ENCODE results near the gene TMEM63B. TPM values are rescaled to one million over a fixed set of nuclear protein-coding genes. Genes with fewer than 3 reads are reported as not detected.

TMEM63B gene
- total RNA-seq, 3 donors from 2014 or later: 17.4 to 22.6 (median 17.5) TPM

GRCh38 chr6:44105146-44105545 is 22.2 kb upstream of the TMEM63B start:
- peaks cover 9% of the 10 kb centered on the region for H3K4me1 Mint-ChIP-seq (ENCODE audit: low read depth)
- H3K27me3 Mint-ChIP-seq (ENCODE audit: low read depth): no peaks in the 10 kb centered on the region
- DNase-seq (no peak), ATAC-seq (no peak)
- peaks cover 22% of the 10 kb centered on the region for H3K36me3 Mint-ChIP-seq (ENCODE audit: insufficient read depth)
- no peak overlapping the region for H3K4me3 Mint-ChIP-seq
- H3K9me3 Mint-ChIP-seq: no peaks in the 10 kb centered on the region

GRCh38 chr6:44105993-44106740 is 21.2 kb upstream of the TMEM63B start:
- no peaks in the 10 kb centered on the region for H3K9me3 Mint-ChIP-seq
- H3K36me3 Mint-ChIP-seq (ENCODE audit: insufficient read depth): peaks cover 25% of the 10 kb centered on the region
- DNase-seq (no peak), ATAC-seq (no peak)
- no peak overlapping the region for H3K4me3 Mint-ChIP-seq
- H3K27me3 Mint-ChIP-seq (ENCODE audit: low read depth): no peaks in the 10 kb centered on the region
- peaks cover 10% of the 10 kb centered on the region for H3K4me1 Mint-ChIP-seq (ENCODE audit: low read depth)

- peaks cover 13% of the 10 kb centered on the region for H3K4me1 Mint-ChIP-seq (ENCODE audit: low read depth)
Observed at GRCh38 chr6:44107017-44107416, 20.3 kb upstream of the TMEM63B start.

GRCh38 chr6:44108471-44108870 is 18.9 kb upstream of the TMEM63B start:
- no peaks in the 10 kb centered on the region for H3K27me3 Mint-ChIP-seq (ENCODE audit: low read depth)
- H3K9me3 Mint-ChIP-seq: no peaks in the 10 kb centered on the region
- no peak for ATAC-seq
- DNase-seq: no peak
- no peak overlapping the region for H3K4me3 Mint-ChIP-seq
- H3K36me3 Mint-ChIP-seq (ENCODE audit: insufficient read depth): peaks cover 40% of the 10 kb centered on the region
- peaks cover 8% of the 10 kb centered on the region for H3K4me1 Mint-ChIP-seq (ENCODE audit: low read depth)

More at GRCh38 chr6:44107017-44107416, 20.3 kb upstream of the TMEM63B start:
- Mint-ChIP-seq H3K36me3 (ENCODE audit: insufficient read depth) (peaks cover 33% of the 10 kb centered on the region), H3K4me3 (no peak overlapping the region), H3K9me3 (no peaks in the 10 kb centered on the region), H3K27me3 (ENCODE audit: low read depth) (no peaks in the 10 kb centered on the region)
- no peak for DNase-seq
- ATAC-seq: no peak

- H3K4me3 Mint-ChIP-seq: no peak overlapping the region
- no peak for ATAC-seq
- H3K9me3 Mint-ChIP-seq: no peaks in the 10 kb centered on the region
- peaks cover 8% of the 10 kb centered on the region for H3K4me1 Mint-ChIP-seq (ENCODE audit: low read depth)
- H3K27me3 Mint-ChIP-seq (ENCODE audit: low read depth): no peaks in the 10 kb centered on the region
- peaks cover 44% of the 10 kb centered on the region for H3K36me3 Mint-ChIP-seq (ENCODE audit: insufficient read depth)
- no peak for DNase-seq
Observed at GRCh38 chr6:44109212-44109611, 18.1 kb upstream of the TMEM63B start.

GRCh38 chr6:44110005-44110676 is 17.2 kb upstream of the TMEM63B start:
- Mint-ChIP-seq H3K4me1 (ENCODE audit: low read depth) (peaks cover 9% of the 10 kb centered on the region), H3K9me3 (no peaks in the 10 kb centered on the region), H3K36me3 (ENCODE audit: insufficient read depth) (peaks cover 40% of the 10 kb centered on the region), H3K4me3 (no peak overlapping the region), H3K27me3 (ENCODE audit: low read depth) (no peaks in the 10 kb centered on the region)
- no peak for DNase-seq
- no peak for ATAC-seq

GRCh38 chr6:44110966-44111365 is 16.4 kb upstream of the TMEM63B start:
- Mint-ChIP-seq H3K36me3 (ENCODE audit: insufficient read depth) (peaks cover 47% of the 10 kb centered on the region), H3K9me3 (no peaks in the 10 kb centered on the region), H3K4me3 (no peak overlapping the region), H3K27me3 (ENCODE audit: low read depth) (no peaks in the 10 kb centered on the region), H3K4me1 (ENCODE audit: low read depth) (peaks cover 13% of the 10 kb centered on the region)
- ATAC-seq: no peak
- DNase-seq: no peak

GRCh38 chr6:44111434-44112417 is 15.6 kb upstream of the TMEM63B start:
- no peak for DNase-seq
- Mint-ChIP-seq H3K4me1 (ENCODE audit: low read depth) (peaks cover 19% of the 10 kb centered on the region), H3K9me3 (no peaks in the 10 kb centered on the region), H3K4me3 (no peak overlapping the region), H3K27me3 (ENCODE audit: low read depth) (no peaks in the 10 kb centered on the region), H3K36me3 (ENCODE audit: insufficient read depth) (peaks cover 45% of the 10 kb centered on the region)
- ATAC-seq: no peak

GRCh38 chr6:44113414-44113813 is 13.9 kb upstream of the TMEM63B start:
- no peak overlapping the region for H3K4me3 Mint-ChIP-seq
- H3K36me3 Mint-ChIP-seq (ENCODE audit: insufficient read depth): peaks cover 44% of the 10 kb centered on the region

GRCh38 chr6:44115866-44116265 is 11.5 kb upstream of the TMEM63B start:
- Mint-ChIP-seq H3K4me3 (no peak overlapping the region), H3K9me3 (no peaks in the 10 kb centered on the region), H3K36me3 (ENCODE audit: insufficient read depth) (peaks cover 38% of the 10 kb centered on the region), H3K4me1 (ENCODE audit: low read depth) (peaks cover 49% of the 10 kb centered on the region), H3K27me3 (ENCODE audit: low read depth) (no peaks in the 10 kb centered on the region)
- ATAC-seq: no peak
- no peak for DNase-seq

More at GRCh38 chr6:44113414-44113813, 13.9 kb upstream of the TMEM63B start:
- H3K9me3 Mint-ChIP-seq: no peaks in the 10 kb centered on the region
- H3K27me3 Mint-ChIP-seq (ENCODE audit: low read depth): no peaks in the 10 kb centered on the region
- H3K4me1 Mint-ChIP-seq (ENCODE audit: low read depth): peaks cover 32% of the 10 kb centered on the region
- ATAC-seq (no peak), DNase-seq (no peak)

GRCh38 chr6:44116641-44117382 is 10.5 kb upstream of the TMEM63B start:
- Mint-ChIP-seq H3K9me3 (no peaks in the 10 kb centered on the region), H3K36me3 (ENCODE audit: insufficient read depth) (peaks cover 29% of the 10 kb centered on the region), H3K27me3 (ENCODE audit: low read depth) (no peaks in the 10 kb centered on the region), H3K4me1 (ENCODE audit: low read depth) (peaks cover 49% of the 10 kb centered on the region), H3K4me3 (no peak overlapping the region)
- DNase-seq (no peak), ATAC-seq (no peak)

GRCh38 chr6:44117397-44118128 is 9.8 kb upstream of the TMEM63B start:
- DNase-seq: no peak
- Mint-ChIP-seq H3K27me3 (ENCODE audit: low read depth) (no peaks in the 10 kb centered on the region), H3K9me3 (no peaks in the 10 kb centered on the region), H3K36me3 (ENCODE audit: insufficient read depth) (peaks cover 24% of the 10 kb centered on the region), H3K4me1 (ENCODE audit: low read depth) (peaks cover 55% of the 10 kb centered on the region), H3K4me3 (no peak overlapping the region)
- no peak for ATAC-seq

GRCh38 chr6:44119704-44120262 is 7.6 kb upstream of the TMEM63B start:
- Mint-ChIP-seq H3K9me3 (no peaks in the 10 kb centered on the region), H3K4me3 (no peak overlapping the region), H3K36me3 (ENCODE audit: insufficient read depth) (peaks cover 13% of the 10 kb centered on the region), H3K4me1 (ENCODE audit: low read depth) (peaks cover 77% of the 10 kb centered on the region), H3K27me3 (ENCODE audit: low read depth) (no peaks in the 10 kb centered on the region)
- ATAC-seq (no peak), DNase-seq (no peak)

All from activated T-cell treated with anti-CD3 and anti-CD28 coated beads, Interleukin-2, amount 50 U/mL, for 4 hours (primary cell).